Measurements from ENCODE around the gene SCUBE2. TPM values are rescaled to one million over a fixed set of nuclear protein-coding genes. Genes with fewer than 3 reads are reported as not detected.
"Not testable (repeated sequence)": the region's sequence is repeated elsewhere in the genome, so short reads cannot be mapped to it uniquely, and the experiment has no call there.

Gene SCUBE2
- total and polyA plus RNA-seq, 2 of the 4 experiments (the other 2 are of a cell fraction): 0.43 to 0.72 TPM

DNA sequence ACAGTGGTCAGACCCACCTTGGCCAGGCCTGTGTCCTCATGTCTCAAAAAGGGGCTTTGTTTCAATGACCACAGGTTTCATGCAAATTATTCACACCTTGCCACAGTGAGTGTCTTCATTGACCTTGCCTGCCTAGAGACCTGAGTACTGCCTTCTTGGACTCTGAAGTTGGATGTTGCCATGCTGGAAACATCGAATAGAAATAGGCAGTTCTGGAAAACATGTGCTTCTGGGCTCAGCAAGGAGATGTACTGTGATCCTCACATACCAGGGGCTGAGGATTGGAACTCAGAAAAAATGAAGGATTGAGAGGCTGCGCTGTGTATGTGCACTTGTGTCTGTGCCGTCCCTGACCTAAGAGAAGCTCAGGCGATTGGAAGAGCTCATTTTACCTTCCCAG lies 78.0 kb downstream of the SCUBE2 start:
- H3K9ac ChIP-seq (ENCODE audit: low read depth, low read length): no peak overlapping the region
- H3K14ac ChIP-seq (replicated peaks; ENCODE audit: low read depth, low read length): no peak overlapping the region
- no peak overlapping the region for H3K18ac ChIP-seq (ENCODE audit: low read depth, low read length)
- peaks cover 4% of the 10 kb centered on the region; the same call in 1 of the 2 replicates for H3K9me1 ChIP-seq (ENCODE audit: insufficient read depth, low read length)
- no peaks in the 10 kb centered on the region for H3K79me1 ChIP-seq (ENCODE audit: low read depth in 1 of 2, low read length in 2 of 2)
- H2AK5ac ChIP-seq (ENCODE audit: low read depth, low read length): no peak overlapping the region; the same call in 1 of the 2 replicates
- no peak overlapping the region for H4K5ac ChIP-seq (ENCODE audit: low read depth, low read length)
- DNase-seq (no peak), ATAC-seq (ENCODE audit: low read depth) (no peak)
- no peak overlapping the region for H3K23ac ChIP-seq (ENCODE audit: low read depth, low read length)
- dilution Hi-C loops (cut with HindIII; ENCODE audit: low sequenced_read_pairs, unreplicated experiment): no loop called here
- BruUV-seq (replicated peaks): no TSS peak
- H4K20me1 ChIP-seq (ENCODE audit: insufficient read depth, low read length): no peaks in the 10 kb centered on the region
- H2BK120ac ChIP-seq (ENCODE audit: low read depth, low read length): no peak overlapping the region
- intact Hi-C loops (cut with micrococcal nuclease): no loop called here
- H3K36me3 ChIP-seq (ENCODE audit: control insufficient read depth, insufficient read depth, low read length): no peaks in the 10 kb centered on the region
- no peak overlapping the region for H2AFZ ChIP-seq (replicated peaks; ENCODE audit: low read length, poor library complexity)
- H3K9me3 ChIP-seq (ENCODE audit: control insufficient read depth, insufficient read depth, low read length): no peaks in the 10 kb centered on the region
- H3K4me2 ChIP-seq (ENCODE audit: low read depth, low read length): no peak overlapping the region
- CTCF ChIA-PET: interaction anchor here (0.6 to 1.0 kb wide), 2 partner anchors 124 to 223 kb away, joined by 3 read pairs; no protein-coding TSS in a partner anchor
- no peak overlapping the region for H3K56ac ChIP-seq (ENCODE audit: extremely low read depth, insufficient read depth, low read length)
- no peaks in the 10 kb centered on the region for H3K4me1 ChIP-seq (ENCODE audit: control insufficient read depth, insufficient read depth, low read length)
- no peak overlapping the region for H2BK20ac ChIP-seq (ENCODE audit: low read depth, low read length)
- no peaks in the 10 kb centered on the region; the same call in 1 of the 2 replicates for H3K27me3 ChIP-seq (ENCODE audit: control insufficient read depth, insufficient read depth, low read length)
- WGBS, 2 experiments (ENCODE audit: extremely low coverage in 2 of 2, insufficient read length in 1 of 2): 80% methylated on average over 3 of the region's 4 CpGs; no CpG with 5 or more reads in 1 of the 2 experiments
- no peak overlapping the region for H2AK9ac ChIP-seq (replicated peaks; ENCODE audit: low read depth, low read length, poor library complexity)
- H2BK15ac ChIP-seq (ENCODE audit: low read depth, low read length): no peak overlapping the region
- no peak overlapping the region for H4K91ac ChIP-seq (ENCODE audit: insufficient read depth, low read depth, low read length)
- no peak overlapping the region for H3K4ac ChIP-seq (ENCODE audit: low read depth, low read length)
- POLR2A ChIA-PET (ENCODE audit: unreplicated experiment): no interaction called here
- no peak overlapping the region for H3K4me3 ChIP-seq (ENCODE audit: insufficient read depth, low read depth, low read length)
- in situ Hi-C loops (cut with MboI; ENCODE audit: low sequenced_read_pairs): loop anchor here (25.0 kb wide), 1 partner anchor 499 kb away; no protein-coding TSS in a partner anchor
- no peak overlapping the region for H4K8ac ChIP-seq (ENCODE audit: low read depth in 2 of 2, low read length in 2 of 2)
- H2BK5ac ChIP-seq (ENCODE audit: low read depth, low read length, poor library complexity, severe bottlenecking): no peak overlapping the region
- no peak overlapping the region for H3K27ac ChIP-seq (ENCODE audit: insufficient read depth, low read length)
- no peak for TF ChIP-seq CEBPB (IDR thresholded peaks at IDR 0.05; ENCODE audit: low read depth, low read length)
- TF ChIP-seq RCOR1 (IDR thresholded peaks at IDR 0.05; ENCODE audit: insufficient replicate concordance, low read length): no peak
- TF ChIP-seq POLR2A (IDR thresholded peaks at IDR 0.05; ENCODE audit: low read depth, low read length): no peak
- TF ChIP-seq BHLHE40 (IDR thresholded peaks at IDR 0.05; ENCODE audit: low read depth, low read length): no peak
- TF ChIP-seq CTCF (conservative IDR thresholded peaks at IDR 0.05; ENCODE audit: low read depth, low read length): no peak
- TF ChIP-seq RFX5 (IDR thresholded peaks at IDR 0.05; ENCODE audit: low read depth, low read length): no peak

- POLR2A ChIA-PET (ENCODE audit: unreplicated experiment); H3K4me3 ChIP-seq (ENCODE audit: insufficient read depth, low read depth, low read length); H3K14ac ChIP-seq (replicated peaks; ENCODE audit: low read depth, low read length); H3K4ac ChIP-seq (ENCODE audit: low read depth, low read length); H3K18ac ChIP-seq (ENCODE audit: low read depth, low read length); H2AFZ ChIP-seq (replicated peaks; ENCODE audit: low read length, poor library complexity); H3K79me1 ChIP-seq (ENCODE audit: low read depth in 1 of 2, low read length in 2 of 2); ATAC-seq (ENCODE audit: low read depth); H3K36me3 ChIP-seq (ENCODE audit: control insufficient read depth, insufficient read depth, low read length); H3K27ac ChIP-seq (ENCODE audit: insufficient read depth, low read length); dilution Hi-C loops (cut with HindIII; ENCODE audit: low sequenced_read_pairs, unreplicated experiment); H2BK5ac ChIP-seq (ENCODE audit: low read depth, low read length, poor library complexity, severe bottlenecking); intact Hi-C loops (cut with micrococcal nuclease); H2AK9ac ChIP-seq (replicated peaks; ENCODE audit: low read depth, low read length, poor library complexity); H2AK5ac ChIP-seq (ENCODE audit: low read depth, low read length); BruUV-seq (replicated peaks); H2BK120ac ChIP-seq (ENCODE audit: low read depth, low read length); H3K9me1 ChIP-seq (ENCODE audit: insufficient read depth, low read length); CTCF ChIA-PET; H3K4me1 ChIP-seq (ENCODE audit: control insufficient read depth, insufficient read depth, low read length); H3K9me3 ChIP-seq (ENCODE audit: control insufficient read depth, insufficient read depth, low read length); H4K91ac ChIP-seq (ENCODE audit: insufficient read depth, low read depth, low read length); H4K20me1 ChIP-seq (ENCODE audit: insufficient read depth, low read length); H3K23ac ChIP-seq (ENCODE audit: low read depth, low read length); H4K5ac ChIP-seq (ENCODE audit: low read depth, low read length); H4K8ac ChIP-seq (ENCODE audit: low read depth in 2 of 2, low read length in 2 of 2); H3K9ac ChIP-seq (ENCODE audit: low read depth, low read length); DNase-seq; H3K4me2 ChIP-seq (ENCODE audit: low read depth, low read length); H2BK20ac ChIP-seq (ENCODE audit: low read depth, low read length); H2BK15ac ChIP-seq (ENCODE audit: low read depth, low read length); H3K56ac ChIP-seq (ENCODE audit: extremely low read depth, insufficient read depth, low read length): not testable (repeated sequence)
- in situ Hi-C loops (cut with MboI; ENCODE audit: low sequenced_read_pairs): loop anchor here (25.0 kb wide), 1 partner anchor 503 kb away; no protein-coding TSS in a partner anchor
- H3K27me3 ChIP-seq (ENCODE audit: control insufficient read depth, insufficient read depth, low read length): peaks cover 29% of the 10 kb centered on the region
- no CpG with 5 or more reads among the region's 1 CpG for WGBS, 2 experiments (ENCODE audit: extremely low coverage in 2 of 2, insufficient read length in 1 of 2)
Observed at GRCh38 chr11:9009538-9009937, 81.9 kb downstream of the SCUBE2 start.

All from IMR-90 (cell line).